ENCODE results near the gene APIP.

Gene APIP

GRCh38 chr11:34836958-34837856 is 79.0 kb downstream of the APIP start:
- no peak for DNase-seq

GRCh38 chr11:34833602-34834001 is 82.6 kb downstream of the APIP start:
- DNase-seq = no peak
